OCI-LY7 (cell line): Measurements from ENCODE around the gene EPO. TPM values are rescaled to one million over a fixed set of nuclear protein-coding genes. Genes with fewer than 3 reads are reported as not detected.

Experiments used
- BruUV-seq: library from RNA; stranded (reverse); fragments of 400-500 nt; replicated peaks from 2 replicates; lab custom pipeline; 2021; lab: Mats Ljungman, UMichigan
- CTCF ChIA-PET: fragments of 300-600 bp; sonication (Branson Sonifier 250); formaldehyde crosslinking; loops from one replicate; lab custom pipeline; 2022; ENCODE audit warnings: antibody characterized with exemption; ENCODE audit not compliant: unreplicated experiment; lab: Charles Lee
- POLR2A ChIA-PET: fragments of 300-600 bp; sonication (Branson Sonifier 250); formaldehyde crosslinking; loops from one replicate; lab custom pipeline; 2022; ENCODE audit warnings: antibody characterized with exemption; lab: Charles Lee
- DNase-seq: peaks from one replicate; pipeline ENCODE4 v3.0.0-alpha.2; 2015; ENCODE audit warnings: low spot score
- H2AFZ ChIP-seq: fragments of 200-600 bp; sonication (generic), shearing (Covaris generic); 2 replicates; pipeline ENCODE4 v1.6.1; 2014; ENCODE audit warnings: mild to moderate bottlenecking, antibody characterized with exemption, low read length, moderate library complexity
- H3K27ac ChIP-seq: fragments of 200-600 bp; sonication (generic); 2 replicates; pipeline ENCODE4 v1.5.1; 2014; ENCODE audit warnings: mixed run types, low read depth, mild to moderate bottlenecking, moderate library complexity, low read length, inconsistent platforms; ENCODE audit not compliant: poor library complexity, severe bottlenecking
- H3K36me3 ChIP-seq: fragments of 200-600 bp; sonication (generic); 2 replicates; pipeline ENCODE4 v1.6.1; 2014; ENCODE audit warnings: mild to moderate bottlenecking, antibody characterized with exemption, low read length, moderate library complexity, mixed read lengths; ENCODE audit not compliant: insufficient read depth
- H3K4me1 ChIP-seq: fragments of 200-600 bp; sonication (generic); 2 replicates; pipeline ENCODE4 v1.5.1; 2014; ENCODE audit warnings: mild to moderate bottlenecking, low read length; ENCODE audit not compliant: insufficient read depth, poor library complexity, severe bottlenecking
- H3K4me2 ChIP-seq: fragments of 200-600 bp; sonication (generic); 2 replicates; pipeline ENCODE4 v1.6.1; 2014; ENCODE audit warnings: mild to moderate bottlenecking, low read length
- H3K4me3 ChIP-seq: fragments of 200-600 bp; sonication (generic); 2 replicates; pipeline ENCODE4 v1.5.1; 2014; ENCODE audit warnings: mild to moderate bottlenecking, low read depth, low read length; ENCODE audit not compliant: poor library complexity, severe bottlenecking
- H3K79me2 ChIP-seq: fragments of 200-600 bp; sonication (generic); 2 replicates; pipeline ENCODE4 v1.6.1; 2016; ENCODE audit warnings: low read depth, mild to moderate bottlenecking, low read length, moderate library complexity, mixed read lengths; ENCODE audit not compliant: insufficient read depth
- H3K9me2 ChIP-seq: fragments of 200-600 bp; sonication (generic); 2 replicates; pipeline ENCODE4 v1.6.1; 2016; ENCODE audit warnings: mild to moderate bottlenecking, low read length, mixed read lengths; ENCODE audit not compliant: insufficient read depth
- H3K9me3 ChIP-seq: fragments of 200-600 bp; sonication (generic); 2 replicates; pipeline ENCODE4 v1.6.1; 2014; ENCODE audit warnings: mild to moderate bottlenecking, mixed run types, low read length, mixed read lengths
- H4K20me1 ChIP-seq: fragments of 200-600 bp; sonication (generic); 2 replicates; pipeline ENCODE4 v1.6.1; 2014; ENCODE audit warnings: mild to moderate bottlenecking, antibody characterized with exemption, low read length, moderate library complexity, mixed read lengths; ENCODE audit not compliant: insufficient read depth
- CTCF ChIP-seq: fragments of 200-600 bp; sonication (generic); conservative IDR thresholded peaks from 2 replicates; pipeline ENCODE4 v1.5.1; 2014; ENCODE audit warnings: mild to moderate bottlenecking, antibody characterized with exemption, low read length, moderate library complexity, mixed read lengths
- EZH2phosphoT487 ChIP-seq: fragments of 200-600 bp; sonication (generic); IDR thresholded peaks from 2 replicates; pipeline ENCODE4 v1.6.1; 2018; ENCODE audit warnings: low read depth, borderline replicate concordance, mild to moderate bottlenecking, mixed run types, antibody characterized with exemption, low read length, moderate library complexity, mixed read lengths
- intact Hi-C: fragments of 100-400 bp; cut with micrococcal nuclease; formaldehyde crosslinking; loops from one replicate; pipeline ENCODE4 v1.10.0; 2022; ENCODE audit not compliant: unreplicated experiment
- total RNA-seq, 2 experiments: library from RNA; depleted of rRNA in 1 of 2; stranded (reverse); fragments of >200 nt in 1 of 2; shearing (Covaris generic) in 1 of 2; gene quantifications; 2 replicates each; pipeline ENCODE4 v1.2.3, GENCODE V29; 2014 to 2022

EPO gene
- total RNA-seq, 2 experiments from 2014 or later: 0.13 TPM; not detected in 1

GRCh38 chr7:100721505-100721812 lies 1.2 kb downstream of the EPO start:
- ChIA-PET POLR2A (interaction anchor here (0.7 kb wide), 1 partner anchor 95 kb away, joined by 4 read pairs; no protein-coding TSS in a partner anchor), CTCF (no interaction called here)
- TF ChIP-seq CTCF (no peak), EZH2phosphoT487 (no peak)

GRCh38 chr7:100722480-100723212 lies 2.4 kb downstream of the EPO start:
- Histone ChIP-seq H2AFZ (no peak overlapping the region), H3K4me3 (no peak overlapping the region), H3K79me2 (no peaks in the 10 kb centered on the region), H3K27ac (no peak overlapping the region), H3K9me2 (no peaks in the 10 kb centered on the region), H4K20me1 (no peaks in the 10 kb centered on the region), H3K4me2 (no peak overlapping the region), H3K4me1 (no peaks in the 10 kb centered on the region), H3K36me3 (no peaks in the 10 kb centered on the region), H3K9me3 (no peaks in the 10 kb centered on the region)
- intact Hi-C loops: loop anchor here (5.0 kb wide), 1 partner anchor 130 kb away; the partner anchor contains the start of gene SLC12A9
- TF ChIP-seq EZH2phosphoT487 (no peak), CTCF (no peak)
- DNase-seq: no peak
- CTCF ChIA-PET: interaction anchor here (0.6 kb wide), 1 partner anchor 204 kb away, joined by 3 read pairs; no protein-coding TSS in a partner anchor
- no TSS peak for BruUV-seq
- POLR2A ChIA-PET: no interaction called here

More at GRCh38 chr7:100721505-100721812, 1.2 kb downstream of the EPO start:
- Histone ChIP-seq H3K9me3 (no peaks in the 10 kb centered on the region), H4K20me1 (no peaks in the 10 kb centered on the region), H3K4me1 (no peaks in the 10 kb centered on the region), H3K9me2 (no peaks in the 10 kb centered on the region), H3K79me2 (no peaks in the 10 kb centered on the region), H3K4me2 (no peak overlapping the region), H3K36me3 (no peaks in the 10 kb centered on the region), H2AFZ (no peak overlapping the region), H3K27ac (no peak overlapping the region), H3K4me3 (no peak overlapping the region)
- no peak for DNase-seq
- BruUV-seq: no TSS peak
- intact Hi-C loops: loop anchor here (5.0 kb wide), 1 partner anchor 131 kb away; the partner anchor contains the start of gene SLC12A9
